Smooth muscle cell (in vitro differentiated cells): ENCODE results near the gene FOXP3. TPM values are rescaled to one million over a fixed set of nuclear protein-coding genes. Genes with fewer than 3 reads are reported as not detected.

Experiments
- DNase-seq: peaks from one replicate; lab custom pipeline; 2025; ENCODE audit not compliant: unreplicated experiment; lab: John Stamatoyannopoulos, UW
- H2AFZ ChIP-seq: fragments of 200-600 bp; sonication (generic); 2 replicates; pipeline ENCODE4 v1.6.0; 2016; ENCODE audit warnings: antibody characterized with exemption, low read depth, mild to moderate bottlenecking
- H3F3A ChIP-seq: fragments of 200-600 bp; sonication (generic); 2 replicates; pipeline ENCODE4 v1.6.0; 2017; ENCODE audit warnings: antibody characterized with exemption, low read depth
- H3K27ac ChIP-seq: fragments of 200-600 bp; sonication (generic); 2 replicates; pipeline ENCODE4 v1.5.1; 2016; ENCODE audit warnings: low read depth, mild to moderate bottlenecking
- H3K27me3 ChIP-seq: fragments of 200-600 bp; sonication (generic); 2 replicates; pipeline ENCODE4 v1.6.1; 2016; ENCODE audit warnings: low read depth, mild to moderate bottlenecking
- H3K36me3 ChIP-seq: fragments of 200-600 bp; sonication (generic); 2 replicates; pipeline ENCODE4 v1.5.1; 2016; ENCODE audit warnings: low read depth
- H3K4me1 ChIP-seq: fragments of 200-600 bp; sonication (generic); 2 replicates; pipeline ENCODE4 v1.5.1; 2016; ENCODE audit warnings: low read depth
- H3K4me2 ChIP-seq: fragments of 200-600 bp; sonication (generic); 2 replicates; pipeline ENCODE4 v1.6.0; 2016; ENCODE audit warnings: mild to moderate bottlenecking
- H3K4me3 ChIP-seq: fragments of 200-600 bp; sonication (generic); 2 replicates; pipeline ENCODE4 v1.5.1; 2016; ENCODE audit warnings: mild to moderate bottlenecking
- H3K79me2 ChIP-seq: fragments of 200-600 bp; sonication (generic); 2 replicates; pipeline ENCODE4 v1.6.0; 2016; ENCODE audit warnings: low read depth, mild to moderate bottlenecking
- H3K9ac ChIP-seq: fragments of 200-600 bp; sonication (generic); 2 replicates; pipeline ENCODE4 v1.6.0; 2016; ENCODE audit warnings: low read depth
- H3K9me3 ChIP-seq: fragments of 200-600 bp; sonication (generic); replicated peaks from 2 replicates; pipeline ENCODE4 v1.5.1; 2016; ENCODE audit warnings: low read depth
- H4K20me1 ChIP-seq: fragments of 200-600 bp; sonication (generic); 2 replicates; pipeline ENCODE4 v1.6.0; 2016; ENCODE audit warnings: low read depth
- WGBS: methylation state at CpG from one replicate; pipeline ENCODE4 v1.1.7; 2016; ENCODE audit warnings: low lambda C conversion rate; 5-methylcytosine and 5-hydroxymethylcytosine counted together
- polyA plus RNA-seq: library from polyadenylated mRNA; unstranded; fragments of >200 nt; fragmentation: Nextera tagmentation; extraction: Ambion mirVana; gene quantifications from 2 replicates; pipeline ENCODE4 v1.2.1, GENCODE V29; 2016
- total RNA-seq: library from RNA; depleted of rRNA; stranded (reverse); fragments of >200 nt; gene quantifications from 2 replicates; pipeline ENCODE4 v1.2.3, GENCODE V29; 2014
- TF ChIP-seq, protein P1 (sequence below): fragments of 200-600 bp; sonication (generic); IDR thresholded peaks from 2 replicates; pipeline ENCODE4 v1.5.1; 2017; ENCODE audit warnings: borderline replicate concordance, mild to moderate bottlenecking, antibody characterized with exemption; ENCODE audit not compliant: insufficient read depth, poor library complexity, severe bottlenecking

Gene FOXP3
- total and polyA plus RNA-seq, 2 experiments from 2014 or later, result not detected

DNA sequence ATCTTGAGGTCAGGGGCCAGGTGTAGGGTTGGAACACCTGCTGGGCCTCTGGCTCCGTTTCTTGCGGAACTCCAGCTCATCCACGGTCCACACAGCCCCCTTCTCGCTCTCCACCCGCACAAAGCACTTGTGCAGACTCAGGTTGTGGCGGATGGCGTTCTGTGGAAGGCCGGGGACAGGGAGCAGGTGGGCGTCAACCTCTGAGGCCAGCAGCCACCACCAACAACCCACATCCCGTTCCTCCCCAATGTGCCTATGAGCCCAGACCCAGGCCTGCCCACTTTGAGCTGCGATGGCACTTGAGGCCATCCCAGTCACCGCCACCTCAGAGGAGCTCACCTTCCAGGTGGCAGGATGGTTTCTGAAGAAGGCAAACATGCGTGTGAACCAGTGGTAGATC lies 13.2 kb downstream of the FOXP3 start:
- Histone ChIP-seq H3K4me3 (no peak overlapping the region), H3K9ac (no peak overlapping the region), H3K36me3 (no peaks in the 10 kb centered on the region), H3K4me2 (no peak overlapping the region), H3F3A (no peaks in the 10 kb centered on the region), H3K27ac (no peak overlapping the region), H3K79me2 (no peaks in the 10 kb centered on the region), H3K27me3 (no peaks in the 10 kb centered on the region), H4K20me1 (no peaks in the 10 kb centered on the region), H3K4me1 (no peaks in the 10 kb centered on the region), H2AFZ (no peak overlapping the region), H3K9me3 (no peaks in the 10 kb centered on the region)
- TF ChIP-seq, protein P1, sequence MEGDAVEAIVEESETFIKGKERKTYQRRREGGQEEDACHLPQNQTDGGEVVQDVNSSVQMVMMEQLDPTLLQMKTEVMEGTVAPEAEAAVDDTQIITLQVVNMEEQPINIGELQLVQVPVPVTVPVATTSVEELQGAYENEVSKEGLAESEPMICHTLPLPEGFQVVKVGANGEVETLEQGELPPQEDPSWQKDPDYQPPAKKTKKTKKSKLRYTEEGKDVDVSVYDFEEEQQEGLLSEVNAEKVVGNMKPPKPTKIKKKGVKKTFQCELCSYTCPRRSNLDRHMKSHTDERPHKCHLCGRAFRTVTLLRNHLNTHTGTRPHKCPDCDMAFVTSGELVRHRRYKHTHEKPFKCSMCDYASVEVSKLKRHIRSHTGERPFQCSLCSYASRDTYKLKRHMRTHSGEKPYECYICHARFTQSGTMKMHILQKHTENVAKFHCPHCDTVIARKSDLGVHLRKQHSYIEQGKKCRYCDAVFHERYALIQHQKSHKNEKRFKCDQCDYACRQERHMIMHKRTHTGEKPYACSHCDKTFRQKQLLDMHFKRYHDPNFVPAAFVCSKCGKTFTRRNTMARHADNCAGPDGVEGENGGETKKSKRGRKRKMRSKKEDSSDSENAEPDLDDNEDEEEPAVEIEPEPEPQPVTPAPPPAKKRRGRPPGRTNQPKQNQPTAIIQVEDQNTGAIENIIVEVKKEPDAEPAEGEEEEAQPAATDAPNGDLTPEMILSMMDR, result no peak
- DNase-seq, result no peak
- WGBS, result 88% methylated on average over 13 of the region's 13 CpGs

DNA sequence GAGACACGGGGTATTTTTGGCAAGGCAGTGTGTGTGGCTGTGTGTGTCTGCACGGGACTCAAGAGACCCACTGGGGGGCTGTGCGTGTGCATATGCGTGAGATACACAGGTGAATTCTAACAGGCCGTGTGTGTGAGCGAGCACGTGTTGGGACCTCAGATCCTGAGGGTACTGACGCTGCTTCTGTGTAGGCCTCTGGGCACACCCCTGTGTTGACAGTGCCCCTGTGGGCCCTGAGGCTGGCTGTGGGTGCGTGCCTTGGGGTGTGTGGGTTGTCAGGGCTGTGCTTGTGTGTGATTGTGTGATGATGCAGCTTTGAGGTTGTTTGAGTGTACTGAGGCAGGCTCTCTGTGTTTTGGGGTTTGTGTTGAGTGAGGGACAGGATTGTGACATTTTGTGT lies 13.9 kb downstream of the FOXP3 start:
- H3F3A ChIP-seq, result no peaks in the 10 kb centered on the region
- H3K36me3 ChIP-seq, result no peaks in the 10 kb centered on the region
- H4K20me1 ChIP-seq, result no peaks in the 10 kb centered on the region
- H3K4me2 ChIP-seq, result no peak overlapping the region
- WGBS, result 90% methylated on average over 9 of the region's 9 CpGs
- H3K4me1 ChIP-seq, result no peaks in the 10 kb centered on the region
- H3K27me3 ChIP-seq, result no peaks in the 10 kb centered on the region
- TF ChIP-seq, protein P1, result no peak
- no peak for DNase-seq
- no peaks in the 10 kb centered on the region for H3K79me2 ChIP-seq
- H3K4me3 ChIP-seq, result no peak overlapping the region
- no peak overlapping the region for H3K9ac ChIP-seq
- H2AFZ ChIP-seq, result no peak overlapping the region
- H3K27ac ChIP-seq, result no peak overlapping the region
- H3K9me3 ChIP-seq, result no peaks in the 10 kb centered on the region

DNA sequence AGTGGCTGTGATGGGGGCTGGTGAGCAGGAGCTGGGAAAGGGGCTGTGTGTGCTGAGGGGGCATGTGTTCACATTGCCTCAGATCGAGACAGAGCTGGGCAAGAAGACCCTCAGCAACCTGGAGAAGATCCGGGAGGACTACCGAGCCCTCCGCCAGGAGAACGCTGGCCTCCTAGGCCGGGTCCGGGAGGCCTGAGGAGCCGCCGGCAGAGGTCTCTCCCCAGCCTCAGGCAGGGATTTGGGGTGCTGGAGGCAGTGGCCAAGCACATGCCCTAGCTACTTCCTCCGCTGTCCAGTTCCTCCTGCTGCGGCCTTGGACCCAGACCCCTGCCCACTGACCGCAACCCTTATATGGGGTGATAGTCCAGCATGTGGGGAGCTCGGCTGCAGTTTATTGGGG lies 14.4 kb downstream of the FOXP3 start:
- TF ChIP-seq, protein P1, result no peak
- WGBS, result 89% methylated on average over 13 of the region's 13 CpGs
- no peaks in the 10 kb centered on the region for H3K4me1 ChIP-seq

DNA sequence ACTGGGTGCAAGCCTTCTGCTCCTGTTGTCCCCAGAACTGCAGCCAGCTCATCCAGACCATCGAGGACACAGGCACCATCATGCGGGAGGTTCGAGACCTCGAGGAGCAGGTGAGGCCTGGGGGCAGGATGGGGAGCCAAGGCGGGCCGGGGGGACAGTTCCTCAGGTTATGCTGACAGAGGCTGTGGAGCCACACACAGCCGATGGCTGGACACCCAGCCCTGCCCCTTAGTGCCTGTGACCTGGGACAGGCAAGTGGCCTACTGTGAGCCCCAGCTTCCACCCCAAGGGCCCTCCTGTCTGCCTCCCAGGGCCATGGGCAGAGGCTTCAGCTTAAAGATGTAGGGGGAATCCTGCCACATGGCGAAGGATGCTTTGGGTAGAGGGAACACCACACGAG lies 14.9 kb downstream of the FOXP3 start:
- no peak for DNase-seq
- H3F3A ChIP-seq, result no peaks in the 10 kb centered on the region
- H3K4me3 ChIP-seq, result no peak overlapping the region
- 92% methylated on average over 9 of the region's 9 CpGs for WGBS
- H3K27ac ChIP-seq, result no peak overlapping the region
- H4K20me1 ChIP-seq, result no peaks in the 10 kb centered on the region
- no peaks in the 10 kb centered on the region for H3K4me1 ChIP-seq
- no peaks in the 10 kb centered on the region for H3K27me3 ChIP-seq
- TF ChIP-seq, protein P1, result no peak
- no peaks in the 10 kb centered on the region for H3K36me3 ChIP-seq
- H2AFZ ChIP-seq, result no peak overlapping the region
- no peak overlapping the region for H3K4me2 ChIP-seq
- H3K9ac ChIP-seq, result no peak overlapping the region
- H3K9me3 ChIP-seq, result no peaks in the 10 kb centered on the region
- H3K79me2 ChIP-seq, result no peaks in the 10 kb centered on the region

More for the DNA sequence above, 14.4 kb downstream of the FOXP3 start:
- Histone ChIP-seq H3K27ac (no peak overlapping the region), H3K79me2 (no peaks in the 10 kb centered on the region), H4K20me1 (no peaks in the 10 kb centered on the region), H3K9ac (no peak overlapping the region), H3F3A (no peaks in the 10 kb centered on the region), H3K9me3 (no peaks in the 10 kb centered on the region), H3K4me2 (no peak overlapping the region), H2AFZ (no peak overlapping the region), H3K4me3 (no peak overlapping the region), H3K36me3 (no peaks in the 10 kb centered on the region), H3K27me3 (no peaks in the 10 kb centered on the region)
- DNase-seq, result no peak
